Endometrium (tissue), 2 donors: ENCODE measurements around the gene MUC6.

Experiments used
- FAIRE-seq: peaks from 2 replicates; lab custom pipeline; 2012; peaks lifted over from hg19 to GRCh38; lab: Jason Lieb, UNC
- donor health status: control.
- donor health status: control.

Gene MUC6

GRCh38 chr11:1052133-1053011 lies 15.9 kb upstream of the MUC6 start:
- FAIRE-seq, result no peak

GRCh38 chr11:1051356-1052132 lies 15.0 kb upstream of the MUC6 start:
- FAIRE-seq, result no peak

GRCh38 chr11:1050581-1051355 lies 14.2 kb upstream of the MUC6 start:
- no peak for FAIRE-seq

GRCh38 chr11:1049911-1050580 lies 13.5 kb upstream of the MUC6 start:
- FAIRE-seq, result no peak

- FAIRE-seq, result no peak
These were observed 12.9 kb upstream of the MUC6 start for GRCh38 chr11:1049431-1049891.

GRCh38 chr11:1049071-1049405 lies 12.5 kb upstream of the MUC6 start:
- FAIRE-seq, result no peak

GRCh38 chr11:1048375-1049070 lies 12.0 kb upstream of the MUC6 start:
- FAIRE-seq, result no peak

GRCh38 chr11:1047595-1048156 lies 11.2 kb upstream of the MUC6 start:
- FAIRE-seq, result no peak

- no peak for FAIRE-seq
These were observed 7.6 kb upstream of the MUC6 start for GRCh38 chr11:1044160-1044559.

- no peak for FAIRE-seq
These were observed 7.1 kb upstream of the MUC6 start for GRCh38 chr11:1043563-1044096.

- FAIRE-seq, result no peak
These were observed 6.4 kb upstream of the MUC6 start for GRCh38 chr11:1042626-1043562.

- FAIRE-seq, result no peak
These were observed 5.6 kb upstream of the MUC6 start for GRCh38 chr11:1041936-1042608.

GRCh38 chr11:1041471-1041870 lies 5.0 kb upstream of the MUC6 start:
- no peak for FAIRE-seq

GRCh38 chr11:1041149-1041467 lies 4.6 kb upstream of the MUC6 start:
- FAIRE-seq, result no peak

- FAIRE-seq, result no peak
These were observed 4.1 kb upstream of the MUC6 start for GRCh38 chr11:1040428-1041148.

GRCh38 chr11:1039481-1040427 lies 3.2 kb upstream of the MUC6 start:
- FAIRE-seq, result no peak

GRCh38 chr11:1038921-1039320 lies 2.4 kb upstream of the MUC6 start:
- FAIRE-seq, result no peak
